ENCODE measurements around the gene RBCK1. TPM values are rescaled to one million over a fixed set of nuclear protein-coding genes. Genes with fewer than 3 reads are reported as not detected.

Gene RBCK1
- total and polyA plus RNA-seq, 9 of the 15 experiments (the other 6 are each of a cell fraction or from before 2014, with no cell fraction given): 5.9 to 59.3 (median 26.5) TPM

DNA sequence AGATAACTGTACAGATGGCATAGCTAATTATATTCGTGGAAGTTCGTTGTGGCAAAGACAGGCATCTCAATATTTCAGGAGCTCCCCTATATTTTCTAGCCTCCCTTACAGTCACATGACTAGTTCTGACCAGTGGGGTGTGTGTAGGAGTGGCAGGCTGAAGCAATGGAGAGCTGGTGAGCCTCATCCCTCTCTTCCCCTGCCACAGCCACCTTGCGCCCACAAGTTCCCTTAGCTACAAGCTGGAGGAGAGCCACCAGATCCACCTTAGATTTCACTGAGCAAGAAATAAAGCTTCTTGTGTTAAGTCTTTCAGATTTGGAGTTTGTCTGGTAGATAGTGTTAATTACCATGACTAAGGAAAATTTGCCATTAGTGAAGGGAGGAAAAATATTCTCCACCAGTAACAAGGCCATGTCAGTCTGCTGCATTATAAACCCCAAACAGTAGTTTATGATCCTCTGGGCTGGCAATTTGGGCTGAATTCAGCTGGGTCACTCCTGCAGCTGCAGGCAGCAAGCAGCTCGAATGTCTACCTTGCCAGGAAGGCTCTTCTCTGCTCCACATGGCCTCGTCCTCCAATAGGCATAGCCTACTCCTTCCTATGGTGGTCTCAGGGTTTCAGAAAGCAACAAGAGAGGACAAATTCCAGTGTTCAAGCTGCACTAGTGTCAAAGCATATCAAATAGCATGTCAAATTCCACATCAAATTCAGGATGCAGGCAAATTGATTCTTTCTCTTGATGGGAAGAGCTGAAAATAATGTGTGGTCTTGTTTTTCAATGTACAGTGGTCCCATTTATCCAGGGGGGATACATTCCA is 7.4 kb upstream of the RBCK1 start (continued):
- TF ChIP-seq, protein P1, sequence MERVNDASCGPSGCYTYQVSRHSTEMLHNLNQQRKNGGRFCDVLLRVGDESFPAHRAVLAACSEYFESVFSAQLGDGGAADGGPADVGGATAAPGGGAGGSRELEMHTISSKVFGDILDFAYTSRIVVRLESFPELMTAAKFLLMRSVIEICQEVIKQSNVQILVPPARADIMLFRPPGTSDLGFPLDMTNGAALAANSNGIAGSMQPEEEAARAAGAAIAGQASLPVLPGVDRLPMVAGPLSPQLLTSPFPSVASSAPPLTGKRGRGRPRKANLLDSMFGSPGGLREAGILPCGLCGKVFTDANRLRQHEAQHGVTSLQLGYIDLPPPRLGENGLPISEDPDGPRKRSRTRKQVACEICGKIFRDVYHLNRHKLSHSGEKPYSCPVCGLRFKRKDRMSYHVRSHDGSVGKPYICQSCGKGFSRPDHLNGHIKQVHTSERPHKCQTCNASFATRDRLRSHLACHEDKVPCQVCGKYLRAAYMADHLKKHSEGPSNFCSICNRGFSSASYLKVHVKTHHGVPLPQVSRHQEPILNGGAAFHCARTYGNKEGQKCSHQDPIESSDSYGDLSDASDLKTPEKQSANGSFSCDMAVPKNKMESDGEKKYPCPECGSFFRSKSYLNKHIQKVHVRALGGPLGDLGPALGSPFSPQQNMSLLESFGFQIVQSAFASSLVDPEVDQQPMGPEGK (CRISPR knock-in tag; IDR thresholded peaks at IDR 0.05; ENCODE audit: borderline replicate concordance): no peak
- TF ChIP-seq, protein P2, sequence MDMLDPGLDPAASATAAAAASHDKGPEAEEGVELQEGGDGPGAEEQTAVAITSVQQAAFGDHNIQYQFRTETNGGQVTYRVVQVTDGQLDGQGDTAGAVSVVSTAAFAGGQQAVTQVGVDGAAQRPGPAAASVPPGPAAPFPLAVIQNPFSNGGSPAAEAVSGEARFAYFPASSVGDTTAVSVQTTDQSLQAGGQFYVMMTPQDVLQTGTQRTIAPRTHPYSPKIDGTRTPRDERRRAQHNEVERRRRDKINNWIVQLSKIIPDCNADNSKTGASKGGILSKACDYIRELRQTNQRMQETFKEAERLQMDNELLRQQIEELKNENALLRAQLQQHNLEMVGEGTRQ (CRISPR knock-in tag; IDR thresholded peaks at IDR 0.05): peak; percentile 71
- TF ChIP-seq, protein P3, sequence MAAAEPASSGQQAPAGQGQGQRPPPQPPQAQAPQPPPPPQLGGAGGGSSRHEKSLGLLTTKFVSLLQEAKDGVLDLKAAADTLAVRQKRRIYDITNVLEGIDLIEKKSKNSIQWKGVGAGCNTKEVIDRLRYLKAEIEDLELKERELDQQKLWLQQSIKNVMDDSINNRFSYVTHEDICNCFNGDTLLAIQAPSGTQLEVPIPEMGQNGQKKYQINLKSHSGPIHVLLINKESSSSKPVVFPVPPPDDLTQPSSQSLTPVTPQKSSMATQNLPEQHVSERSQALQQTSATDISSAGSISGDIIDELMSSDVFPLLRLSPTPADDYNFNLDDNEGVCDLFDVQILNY (CRISPR knock-in tag; IDR thresholded peaks at IDR 0.05): no peak
- TF ChIP-seq C11orf30 (IDR thresholded peaks at IDR 0.05; ENCODE audit: low read depth): peak; percentile 86
- TF ChIP-seq SMARCE1 (IDR thresholded peaks at IDR 0.05): 0 out of 2 replicates have a peak, but pooled peaks have one; percentile 17
- TF ChIP-seq TEAD1 (CRISPR knock-in tag; IDR thresholded peaks at IDR 0.05): peak in 1 of 2 experiments; percentile 37; a peak in 1 of 4 replicates
- peak; percentile 39 for TF ChIP-seq CXXC5 (CRISPR knock-in tag; IDR thresholded peaks at IDR 0.05)
- 0 out of 4 replicates have a peak, but pooled peaks of 1 of the 2 experiments have one; percentile 14 for TF ChIP-seq HDAC1 (IDR thresholded peaks at IDR 0.05)
- TF ChIP-seq NR4A1 (CRISPR knock-in tag; IDR thresholded peaks at IDR 0.05): no peak
- peak; percentile 26; the same call in 1 of the 2 replicates for TF ChIP-seq NR4A1 (tag; IDR thresholded peaks at IDR 0.05)
- 0 out of 2 replicates have a peak, but pooled peaks have one; percentile 6 for TF ChIP-seq ELF2 (CRISPR knock-in tag; IDR thresholded peaks at IDR 0.05)
- TF ChIP-seq, protein P4, sequence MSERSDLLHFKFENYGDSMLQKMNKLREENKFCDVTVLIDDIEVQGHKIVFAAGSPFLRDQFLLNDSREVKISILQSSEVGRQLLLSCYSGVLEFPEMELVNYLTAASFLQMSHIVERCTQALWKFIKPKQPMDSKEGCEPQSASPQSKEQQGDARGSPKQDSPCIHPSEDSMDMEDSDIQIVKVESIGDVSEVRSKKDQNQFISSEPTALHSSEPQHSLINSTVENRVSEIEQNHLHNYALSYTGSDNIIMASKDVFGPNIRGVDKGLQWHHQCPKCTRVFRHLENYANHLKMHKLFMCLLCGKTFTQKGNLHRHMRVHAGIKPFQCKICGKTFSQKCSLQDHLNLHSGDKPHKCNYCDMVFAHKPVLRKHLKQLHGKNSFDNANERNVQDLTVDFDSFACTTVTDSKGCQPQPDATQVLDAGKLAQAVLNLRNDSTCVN (CRISPR knock-in tag; IDR thresholded peaks at IDR 0.05): no peak
- no peak for TF ChIP-seq RBM39 (optimal IDR thresholded peaks at IDR 0.05; ENCODE audit: low read depth, low read length)
- 0 out of 2 replicates have a peak, but pooled peaks have one; percentile 49 for TF ChIP-seq NFRKB (IDR thresholded peaks at IDR 0.05; ENCODE audit: low read depth)
- no peak for TF ChIP-seq NR3C1 (CRISPR knock-in tag; IDR thresholded peaks at IDR 0.05)
- TF ChIP-seq, protein P5, sequence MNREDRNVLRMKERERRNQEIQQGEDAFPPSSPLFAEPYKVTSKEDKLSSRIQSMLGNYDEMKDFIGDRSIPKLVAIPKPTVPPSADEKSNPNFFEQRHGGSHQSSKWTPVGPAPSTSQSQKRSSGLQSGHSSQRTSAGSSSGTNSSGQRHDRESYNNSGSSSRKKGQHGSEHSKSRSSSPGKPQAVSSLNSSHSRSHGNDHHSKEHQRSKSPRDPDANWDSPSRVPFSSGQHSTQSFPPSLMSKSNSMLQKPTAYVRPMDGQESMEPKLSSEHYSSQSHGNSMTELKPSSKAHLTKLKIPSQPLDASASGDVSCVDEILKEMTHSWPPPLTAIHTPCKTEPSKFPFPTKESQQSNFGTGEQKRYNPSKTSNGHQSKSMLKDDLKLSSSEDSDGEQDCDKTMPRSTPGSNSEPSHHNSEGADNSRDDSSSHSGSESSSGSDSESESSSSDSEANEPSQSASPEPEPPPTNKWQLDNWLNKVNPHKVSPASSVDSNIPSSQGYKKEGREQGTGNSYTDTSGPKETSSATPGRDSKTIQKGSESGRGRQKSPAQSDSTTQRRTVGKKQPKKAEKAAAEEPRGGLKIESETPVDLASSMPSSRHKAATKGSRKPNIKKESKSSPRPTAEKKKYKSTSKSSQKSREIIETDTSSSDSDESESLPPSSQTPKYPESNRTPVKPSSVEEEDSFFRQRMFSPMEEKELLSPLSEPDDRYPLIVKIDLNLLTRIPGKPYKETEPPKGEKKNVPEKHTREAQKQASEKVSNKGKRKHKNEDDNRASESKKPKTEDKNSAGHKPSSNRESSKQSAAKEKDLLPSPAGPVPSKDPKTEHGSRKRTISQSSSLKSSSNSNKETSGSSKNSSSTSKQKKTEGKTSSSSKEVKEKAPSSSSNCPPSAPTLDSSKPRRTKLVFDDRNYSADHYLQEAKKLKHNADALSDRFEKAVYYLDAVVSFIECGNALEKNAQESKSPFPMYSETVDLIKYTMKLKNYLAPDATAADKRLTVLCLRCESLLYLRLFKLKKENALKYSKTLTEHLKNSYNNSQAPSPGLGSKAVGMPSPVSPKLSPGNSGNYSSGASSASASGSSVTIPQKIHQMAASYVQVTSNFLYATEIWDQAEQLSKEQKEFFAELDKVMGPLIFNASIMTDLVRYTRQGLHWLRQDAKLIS (CRISPR knock-in tag; IDR thresholded peaks at IDR 0.05): no peak
- no peak for TF ChIP-seq NCOA1 (IDR thresholded peaks at IDR 0.05; ENCODE audit: low read depth)
- no peak for TF ChIP-seq IRF2 (CRISPR knock-in tag; IDR thresholded peaks at IDR 0.05)
- TF ChIP-seq KDM1A (IDR thresholded peaks at IDR 0.05): no peak
- peak; percentile 23 for TF ChIP-seq MEIS2 (IDR thresholded peaks at IDR 0.05; ENCODE audit: partially characterized antibody)
